NCI-H2227 treated with DMSO at 0.1 percent for 48 hours (cell line): ENCODE data around the gene LRRC34.

Source experiments
- DNase-seq: peaks from one replicate; lab custom pipeline; 2025; lab: John Stamatoyannopoulos, UW

LRRC34 gene, protein sequence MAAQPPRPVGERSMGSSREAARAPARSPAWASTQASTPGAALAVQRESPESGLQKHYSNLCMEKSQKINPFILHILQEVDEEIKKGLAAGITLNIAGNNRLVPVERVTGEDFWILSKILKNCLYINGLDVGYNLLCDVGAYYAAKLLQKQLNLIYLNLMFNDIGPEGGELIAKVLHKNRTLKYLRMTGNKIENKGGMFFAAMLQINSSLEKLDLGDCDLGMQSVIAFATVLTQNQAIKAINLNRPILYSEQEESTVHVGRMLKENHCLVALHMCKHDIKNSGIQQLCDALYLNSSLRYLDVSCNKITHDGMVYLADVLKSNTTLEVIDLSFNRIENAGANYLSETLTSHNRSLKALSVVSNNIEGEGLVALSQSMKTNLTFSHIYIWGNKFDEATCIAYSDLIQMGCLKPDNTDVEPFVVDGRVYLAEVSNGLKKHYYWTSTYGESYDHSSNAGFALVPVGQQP

DNA sequence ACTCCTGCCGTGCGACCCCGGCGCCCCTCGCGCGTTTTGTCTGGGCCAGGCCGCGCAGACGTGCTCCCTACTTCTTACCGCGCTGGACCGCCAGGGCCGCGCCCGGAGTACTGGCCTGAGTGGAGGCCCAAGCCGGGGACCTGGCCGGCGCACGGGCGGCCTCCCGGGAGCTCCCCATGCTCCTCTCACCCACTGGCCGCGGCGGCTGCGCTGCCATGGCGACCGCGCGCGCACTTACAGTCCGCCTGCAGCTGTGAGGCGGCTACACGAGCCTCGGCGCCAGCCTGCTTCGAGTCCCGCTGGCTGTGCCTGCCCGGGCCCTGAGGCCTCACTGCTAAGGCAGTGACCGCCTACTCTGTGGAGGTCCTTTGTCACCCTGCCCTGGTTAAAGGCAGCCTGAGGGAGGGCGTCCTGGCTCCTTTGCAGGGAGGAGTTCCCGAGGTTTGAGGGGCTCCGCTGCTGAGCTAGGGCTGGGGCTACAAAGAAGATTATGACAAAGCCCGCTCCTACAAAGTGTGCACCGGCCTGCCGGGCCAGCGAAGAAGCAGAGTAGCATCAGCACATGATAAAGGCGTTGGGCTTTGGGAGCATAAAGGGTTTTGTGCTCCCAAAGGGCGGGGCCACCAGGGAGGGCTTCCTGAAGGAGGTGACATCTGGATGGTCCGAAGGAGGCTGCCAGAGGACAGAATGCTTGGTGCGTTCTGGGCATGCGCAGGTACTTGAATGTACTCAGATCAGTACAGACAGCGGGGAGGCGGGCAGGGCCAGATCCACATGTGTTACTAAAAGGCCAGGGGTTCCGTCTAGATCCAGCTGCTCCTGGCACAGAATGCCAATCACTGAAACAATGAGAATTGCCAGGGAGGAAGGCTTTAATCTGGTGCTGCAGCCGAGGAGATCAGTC lies at the start of gene LRRC34, which contains the start of gene LRRIQ4:
LRRC34 (minus strand) TSS at position 573 of the 904 bp plus-strand sequence; CDS start at position 217, 356 bp downstream.
LRRIQ4 (plus strand) TSS at position 539 of the 904 bp plus-strand sequence. CDS start 9,052 bp downstream, outside the sequence.
- DNase-seq: peak; percentile 57

- DNase-seq: no peak
These were observed 49.2 kb upstream of the LRRC34 start for GRCh38 chr3:169861871-169862270.

- no peak for DNase-seq
These were observed 45.1 kb upstream of the LRRC34 start for GRCh38 chr3:169857811-169858210.

GRCh38 chr3:169855514-169855913 lies 42.8 kb upstream of the LRRC34 start:
- no peak for DNase-seq

DNA sequence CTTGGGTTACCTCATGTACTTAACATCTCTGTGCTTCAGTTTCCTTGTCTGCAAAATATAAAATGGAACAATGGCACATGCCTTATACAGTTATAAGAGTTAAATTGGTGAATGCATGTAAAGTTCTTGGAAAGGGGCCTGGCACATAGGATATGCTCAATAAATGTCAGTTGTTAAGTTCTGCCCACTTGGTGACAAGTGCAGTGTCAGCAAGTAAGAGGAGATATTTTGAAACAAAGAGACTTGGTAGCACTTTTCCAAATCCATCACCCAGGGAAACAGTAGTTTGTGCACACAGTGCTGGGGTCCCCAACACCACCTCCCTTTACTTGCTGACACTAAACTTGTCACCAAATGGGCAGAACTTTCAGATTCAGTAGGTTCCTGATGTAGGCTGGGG lies 37.9 kb upstream of the LRRC34 start:
- no peak for DNase-seq

- no peak for DNase-seq
These were observed 36.0 kb upstream of the LRRC34 start for GRCh38 chr3:169848741-169849140.

- no peak for DNase-seq
These were observed 35.2 kb upstream of the LRRC34 start for GRCh38 chr3:169847896-169848295.

DNA sequence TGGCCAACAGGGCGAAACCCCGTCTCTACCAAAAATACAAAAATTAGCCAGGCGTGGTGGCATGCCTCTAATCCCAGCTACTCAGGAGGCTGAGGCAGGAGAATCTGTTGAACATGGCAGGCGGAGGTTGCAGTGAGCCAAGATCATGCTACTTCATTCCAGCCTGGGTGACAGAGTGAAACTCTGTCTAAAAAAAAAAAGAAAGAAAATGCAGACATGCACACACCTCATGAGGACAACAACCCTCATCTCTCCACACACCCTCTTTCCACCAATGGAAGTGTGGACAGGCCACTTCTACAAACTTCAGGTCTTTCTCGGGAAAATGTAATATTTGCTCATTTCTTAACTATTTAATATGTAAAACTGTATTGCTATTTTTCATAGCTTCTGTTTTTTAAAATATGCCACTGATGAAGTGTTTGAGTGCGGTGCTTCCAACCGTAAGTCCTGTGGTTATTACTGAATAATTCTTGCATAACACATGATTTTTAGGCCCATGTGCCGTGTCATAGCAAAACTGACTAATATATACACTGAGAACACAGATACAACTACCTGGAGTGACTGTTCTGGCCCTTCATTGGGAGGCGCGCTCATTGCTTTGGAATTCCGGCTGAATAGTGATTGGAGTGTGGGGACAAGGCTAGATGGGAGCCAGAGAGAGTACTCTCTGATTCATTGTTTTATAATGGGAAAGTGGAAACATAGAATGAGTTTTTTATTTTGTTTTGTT lies 33.9 kb upstream of the LRRC34 start:
- DNase-seq: no peak

GRCh38 chr3:169842960-169843359 lies 30.3 kb upstream of the LRRC34 start:
- DNase-seq: no peak

DNA sequence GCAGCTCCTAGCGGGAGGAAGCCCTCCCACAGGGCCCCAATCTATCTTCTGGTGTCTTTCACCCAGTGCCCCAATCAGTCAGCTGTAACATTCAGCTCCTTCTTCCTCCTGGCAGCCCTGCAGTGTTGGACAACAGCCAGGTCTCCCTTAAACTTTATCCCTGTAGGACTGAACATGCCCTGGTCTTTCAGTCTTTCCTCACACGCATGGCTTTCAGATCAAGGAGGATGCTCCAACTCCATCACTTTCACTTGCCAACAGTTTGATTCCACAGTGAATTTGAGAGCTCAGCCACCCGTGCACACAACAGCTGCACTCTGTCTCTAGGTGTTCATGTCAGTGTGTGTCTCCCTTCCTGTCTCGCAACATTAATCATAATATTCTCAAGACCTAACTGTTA lies 28.5 kb upstream of the LRRC34 start:
- DNase-seq: no peak

GRCh38 chr3:169838511-169839030 lies 25.9 kb upstream of the LRRC34 start:
- DNase-seq: no peak

DNA sequence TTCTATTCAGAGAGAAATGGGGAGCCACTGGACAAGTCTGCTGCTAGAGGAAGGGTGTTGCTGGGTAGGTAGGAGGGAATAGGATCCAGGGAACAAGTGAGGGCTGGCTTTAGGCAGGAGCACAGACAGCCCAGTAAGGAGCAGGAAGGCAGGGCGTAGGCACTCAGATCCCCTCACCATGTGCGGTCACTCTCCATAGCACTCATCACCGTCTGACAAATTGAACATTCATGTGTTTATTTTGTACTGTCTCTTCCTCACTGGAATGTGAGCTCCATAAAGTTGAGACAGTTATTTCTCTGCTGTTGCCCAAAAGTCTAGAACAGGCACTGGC lies 24.2 kb upstream of the LRRC34 start:
- DNase-seq: no peak

- DNase-seq: no peak
These were observed 23.6 kb upstream of the LRRC34 start for GRCh38 chr3:169836078-169836941.

DNA sequence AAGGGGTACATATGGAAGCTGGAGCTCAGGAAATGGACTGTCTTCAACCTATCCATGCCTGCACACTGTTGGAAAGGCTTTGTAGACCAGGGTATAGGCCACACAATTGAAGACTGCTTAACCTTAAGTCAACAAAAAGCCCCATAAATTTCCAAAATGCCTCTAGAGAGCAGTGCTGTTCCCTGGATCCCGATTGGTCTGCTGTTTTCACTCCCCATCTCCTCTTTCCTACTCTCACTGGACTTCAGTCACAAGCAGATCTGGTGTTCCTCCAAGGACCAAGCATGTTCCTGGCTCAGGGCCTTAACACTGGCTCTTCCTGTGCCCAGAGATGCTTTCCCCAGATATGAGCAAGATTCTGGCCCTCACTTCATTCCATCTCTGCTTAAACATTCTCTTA lies 22.8 kb upstream of the LRRC34 start:
- DNase-seq: no peak

DNA sequence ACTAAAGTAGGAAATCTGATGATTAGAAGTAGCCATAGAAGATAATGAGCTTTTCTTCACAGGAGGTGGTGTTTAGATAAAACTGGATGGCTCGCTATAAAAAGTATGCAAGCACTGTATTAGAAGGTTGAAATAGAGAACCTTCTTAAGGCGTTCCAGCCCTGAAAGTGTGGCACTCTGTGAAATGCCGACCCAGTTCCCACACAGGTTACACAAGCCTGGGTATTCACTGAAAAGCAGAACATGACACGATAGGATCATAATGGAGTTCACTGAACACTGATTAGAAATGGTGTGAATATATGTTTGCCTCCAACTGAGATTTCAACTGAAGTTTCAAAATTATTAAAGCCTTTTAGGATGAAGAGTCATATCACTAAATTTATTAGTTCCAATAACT lies 15.0 kb upstream of the LRRC34 start:
- DNase-seq: no peak

DNA sequence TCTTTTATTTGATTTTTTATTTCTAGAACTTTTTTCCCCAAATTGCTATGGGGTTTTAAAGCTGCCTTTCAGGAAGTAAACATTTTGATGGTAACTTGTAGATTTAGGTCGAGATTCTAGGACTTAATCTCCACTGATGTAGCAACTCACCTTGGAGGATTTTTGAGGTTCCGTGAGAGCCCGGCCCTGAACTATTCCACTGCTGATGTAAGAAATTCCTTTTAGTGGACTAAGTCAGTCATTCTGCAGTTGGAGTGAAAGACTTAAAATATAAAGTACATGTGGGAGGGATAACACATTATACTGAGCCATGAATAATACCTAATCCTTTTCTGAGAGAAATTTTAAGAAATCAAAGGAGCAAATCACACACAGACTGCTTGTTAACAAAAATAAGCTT lies 12.6 kb upstream of the LRRC34 start:
- no peak for DNase-seq

GRCh38 chr3:169822983-169823382 lies 10.3 kb upstream of the LRRC34 start:
- no peak for DNase-seq

GRCh38 chr3:169822540-169822939 lies 9.8 kb upstream of the LRRC34 start:
- no peak for DNase-seq

DNA sequence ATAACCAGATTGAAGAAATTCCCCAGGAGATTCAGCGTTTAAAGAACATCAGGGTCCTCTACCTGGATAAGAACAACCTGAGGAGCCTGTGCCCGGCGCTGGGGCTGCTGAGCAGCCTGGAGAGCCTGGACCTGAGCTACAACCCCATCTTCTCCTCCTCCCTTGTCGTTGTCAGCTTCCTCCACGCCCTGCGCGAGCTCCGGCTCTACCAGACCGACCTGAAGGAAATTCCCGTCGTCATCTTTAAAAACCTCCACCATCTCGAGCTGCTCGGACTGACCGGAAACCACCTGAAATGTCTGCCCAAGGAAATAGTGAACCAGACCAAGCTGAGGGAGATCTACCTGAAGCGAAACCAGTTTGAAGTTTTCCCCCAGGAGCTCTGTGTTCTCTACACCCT lies 9.4 kb upstream of the LRRC34 start:
- DNase-seq: no peak

DNA sequence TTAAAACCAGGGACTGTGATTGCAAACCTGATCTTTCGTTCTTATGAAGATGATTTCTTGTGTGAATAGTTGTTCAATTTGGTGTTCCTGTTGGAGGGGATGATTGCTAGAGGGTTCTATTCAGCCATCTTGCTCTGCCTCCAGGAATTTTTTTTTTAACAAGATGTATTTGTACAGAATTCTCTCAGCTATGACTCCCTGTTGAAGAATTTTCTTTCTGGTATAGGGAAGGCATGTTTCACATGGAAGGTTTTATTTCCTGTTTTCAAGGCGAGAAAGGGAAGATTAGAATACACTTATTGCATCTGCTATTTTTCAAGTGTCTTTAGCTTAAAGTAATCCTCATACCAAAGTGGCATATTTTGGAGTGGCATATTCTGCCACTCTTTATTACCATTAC lies 5.6 kb upstream of the LRRC34 start:
- DNase-seq: no peak

- no peak for DNase-seq
These were observed 3.0 kb upstream of the LRRC34 start for GRCh38 chr3:169815590-169816150.
